Motor neuron (in vitro differentiated cells): ENCODE data around the gene ARF1. TPM values are rescaled to one million over a fixed set of nuclear protein-coding genes. Genes with fewer than 3 reads are reported as not detected.

ENCODE experiments used
- total RNA-seq, 8 experiments: library from RNA; unstranded; fragments of 300-600 nt; gene quantifications; 2 replicates each; pipeline versions ENCODE4 v1.2.3 to v1.2.4, GENCODE V29; 2022

The ARF1 gene
- total RNA-seq, 8 experiments from 2014 or later = 255 to 597 (median 339) TPM

Other genes with a start within 250 kb of the ARF1 start
- 1 to 10 TPM in 4 of 8 experiments, under 1 TPM in 4; 0.28 to 4.9 (median 0.98) TPM for gene WNT9A, start 134.8 kb upstream of the ARF1 start, total RNA-seq
- 1 to 10 TPM in 1 of 8 experiments, under 1 TPM in 6, not detected in 1; 0.05 to 1.3 (median 0.17) TPM for gene WNT3A, start 75.7 kb upstream of the ARF1 start, total RNA-seq
- 100 to 1,000 TPM in 1 of 8 experiments, 10 to 100 TPM in 6, 1 to 10 TPM in 1; 8.1 to 126 (median 19.9) TPM for gene C1orf35, start 20.6 kb downstream of the ARF1 start, total RNA-seq
- 100 to 1,000 TPM in 3 of 8 experiments, 10 to 100 TPM in 5; 60.7 to 175 (median 87.2) TPM for gene MRPL55, start 26.6 kb downstream of the ARF1 start, total RNA-seq
- gene GUK1, start 57.6 kb downstream of the ARF1 start, total RNA-seq = 100 to 1,000 TPM; 187 to 466 (median 319) TPM
- 1 to 10 TPM in 2 of 8 experiments, under 1 TPM in 6; 0.71 to 1.6 (median 0.86) TPM for gene GJC2, start 67.2 kb downstream of the ARF1 start, total RNA-seq
- gene IBA57, start 83.1 kb downstream of the ARF1 start, total RNA-seq = 1 to 10 TPM; 2.8 to 6.0 (median 4.2) TPM
- 10 to 100 TPM in 6 of 8 experiments, 1 to 10 TPM in 2; 2.7 to 38.5 (median 16.2) TPM for gene OBSCN, start 125.3 kb downstream of the ARF1 start, total RNA-seq